ENCODE data around the gene LRSAM1. TPM values are rescaled to one million over a fixed set of nuclear protein-coding genes. Genes with fewer than 3 reads are reported as not detected.

Gene LRSAM1
- polyA plus RNA-seq, 1 experiment = 3.4 TPM

- H3K27me3 ChIP-seq (ENCODE audit: control insufficient read depth, insufficient read depth, low read length) = no peaks in the 10 kb centered on the region
- POLR2A ChIA-PET = interaction anchor here (1.3 to 2.0 kb wide), 6 partner anchors 15 to 71 kb away, joined by 5 to 12 read pairs (median 8); partner anchors contain the start of genes LRSAM1 and RPL12
- no peak overlapping the region; the same call in 1 of the 2 replicates for H3K4me3 ChIP-seq (ENCODE audit: low read depth, low read length)
- no peak for TF ChIP-seq CTCF (IDR thresholded peaks at IDR 0.05; ENCODE audit: low read depth, low read length)
- peaks cover 26% of the 10 kb centered on the region for H3K9me3 ChIP-seq (ENCODE audit: control insufficient read depth, insufficient read depth, low read length)
- H3K27ac ChIP-seq (ENCODE audit: low read depth, low read length) = peak overlapping the region; percentile 97
- no peak for DNase-seq (ENCODE audit: low read depth, low spot score)
- CTCF ChIA-PET = interaction anchor here (0.6 to 1.7 kb wide), 3 partner anchors 10 to 213 kb away, joined by 3 to 5 read pairs (median 3); partner anchors contain the start of gene TOR2A
These were observed 70.6 kb downstream of the LRSAM1 start for GRCh38 chr9:127521919-127522304.

DNA sequence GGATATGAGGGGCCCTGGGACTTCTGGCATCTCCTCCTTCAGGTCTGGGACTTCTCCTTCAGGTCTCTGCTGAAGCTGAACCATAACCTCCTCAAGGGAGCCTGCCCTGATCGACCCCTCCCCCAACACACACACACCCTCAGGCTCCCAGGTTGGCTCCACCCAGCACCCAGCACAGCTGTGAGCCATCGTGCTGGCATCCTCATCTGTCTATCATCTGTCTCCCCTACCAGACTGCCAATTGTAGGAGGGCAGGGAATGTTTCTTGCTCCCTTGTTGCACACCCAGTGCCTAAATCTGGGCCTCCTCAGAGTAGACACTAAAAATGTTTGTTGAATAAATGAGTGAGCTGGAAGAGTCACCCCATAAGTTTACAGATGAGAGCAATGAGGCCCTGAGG, 71.4 kb downstream of the LRSAM1 start:
- H3K27ac ChIP-seq (ENCODE audit: low read depth, low read length) = peak overlapping the region; percentile 97
- ChIA-PET CTCF (interaction anchor here (0.7 to 1.3 kb wide), 3 partner anchors 9 to 63 kb away, joined by 3 to 4 read pairs (median 3); no protein-coding TSS in a partner anchor), POLR2A (interaction anchor here (2.0 kb wide), 1 partner anchor 39 kb away, joined by 12 read pairs; no protein-coding TSS in a partner anchor)
- DNase-seq (ENCODE audit: low read depth, low spot score) = no peak
- TF ChIP-seq CTCF (IDR thresholded peaks at IDR 0.05; ENCODE audit: low read depth, low read length) = no peak
- no peak overlapping the region for H3K4me3 ChIP-seq (ENCODE audit: low read depth, low read length)
- H3K9me3 ChIP-seq (ENCODE audit: control insufficient read depth, insufficient read depth, low read length) = peaks cover 32% of the 10 kb centered on the region
- H3K27me3 ChIP-seq (ENCODE audit: control insufficient read depth, insufficient read depth, low read length) = no peaks in the 10 kb centered on the region

DNA sequence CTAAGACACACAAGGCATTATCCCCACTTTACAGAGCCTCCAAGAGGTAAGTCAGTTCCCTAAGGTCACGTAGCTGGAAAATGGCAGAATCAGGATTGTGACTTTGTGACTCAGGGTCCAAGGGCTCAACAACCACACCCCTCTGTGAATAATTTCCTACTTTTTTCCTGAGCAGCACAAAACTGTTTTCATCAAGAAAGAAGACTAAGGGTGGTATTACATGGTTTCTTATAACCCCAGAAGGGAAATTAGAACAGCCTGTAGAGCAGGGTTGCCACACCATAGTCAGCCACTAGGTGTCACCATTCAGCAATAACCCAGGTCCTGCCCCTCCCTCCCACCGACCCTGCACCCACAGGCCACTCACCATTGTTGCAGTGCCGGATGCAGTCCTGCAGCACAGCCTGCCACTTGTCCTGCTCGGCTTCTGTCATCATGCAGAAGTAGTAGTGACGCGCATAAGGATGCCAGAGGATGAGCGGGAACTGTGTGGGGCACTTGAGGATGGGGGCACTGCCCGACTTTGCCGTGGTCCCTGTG, 72.1 kb downstream of the LRSAM1 start:
- Histone ChIP-seq H3K27me3 (ENCODE audit: control insufficient read depth, insufficient read depth, low read length) (no peaks in the 10 kb centered on the region), H3K27ac (ENCODE audit: low read depth, low read length) (no peak overlapping the region), H3K9me3 (ENCODE audit: control insufficient read depth, insufficient read depth, low read length) (peaks cover 32% of the 10 kb centered on the region), H3K4me3 (ENCODE audit: low read depth, low read length) (no peak overlapping the region)
- ChIA-PET POLR2A (no interaction called here), CTCF (interaction anchor here (0.7 to 1.2 kb wide), 2 partner anchors 35 to 62 kb away, joined by 3 to 4 read pairs; no protein-coding TSS in a partner anchor)
- DNase-seq (ENCODE audit: low read depth, low spot score) = no peak
- peak; percentile 62 for TF ChIP-seq CTCF (IDR thresholded peaks at IDR 0.05; ENCODE audit: low read depth, low read length)

- peaks cover 32% of the 10 kb centered on the region for H3K9me3 ChIP-seq (ENCODE audit: control insufficient read depth, insufficient read depth, low read length)
- CTCF ChIA-PET = interaction anchor here (1.0 to 2.4 kb wide), 3 partner anchors 36 to 65 kb away, joined by 3 to 9 read pairs (median 3); no protein-coding TSS in a partner anchor
- POLR2A ChIA-PET = no interaction called here
- no peak for DNase-seq (ENCODE audit: low read depth, low spot score)
- H3K27me3 ChIP-seq (ENCODE audit: control insufficient read depth, insufficient read depth, low read length) = no peaks in the 10 kb centered on the region
- H3K27ac ChIP-seq (ENCODE audit: low read depth, low read length) = peak overlapping the region; percentile 75
- no peak for TF ChIP-seq CTCF (IDR thresholded peaks at IDR 0.05; ENCODE audit: low read depth, low read length)
- H3K4me3 ChIP-seq (ENCODE audit: low read depth, low read length) = no peak overlapping the region
These were observed 73.1 kb downstream of the LRSAM1 start for GRCh38 chr9:127524373-127524772.

All from AG04450 (cell line).